HG03196 (cell line): ENCODE data around the gene ADAM19.
A peak's percentile ranks its signal among the peaks of the same experiment; 100 is the strongest.
"Not testable (repeated sequence)": the region's sequence is repeated elsewhere in the genome, so short reads cannot be mapped to it uniquely, and the experiment has no call there.

Source experiments
- ATAC-seq: cut with Tn5 transposase; IDR thresholded peaks from one replicate; pipeline ENCODE4 v1.9.1; 2021; ENCODE audit not compliant: unreplicated experiment

Gene ADAM19

DNA sequence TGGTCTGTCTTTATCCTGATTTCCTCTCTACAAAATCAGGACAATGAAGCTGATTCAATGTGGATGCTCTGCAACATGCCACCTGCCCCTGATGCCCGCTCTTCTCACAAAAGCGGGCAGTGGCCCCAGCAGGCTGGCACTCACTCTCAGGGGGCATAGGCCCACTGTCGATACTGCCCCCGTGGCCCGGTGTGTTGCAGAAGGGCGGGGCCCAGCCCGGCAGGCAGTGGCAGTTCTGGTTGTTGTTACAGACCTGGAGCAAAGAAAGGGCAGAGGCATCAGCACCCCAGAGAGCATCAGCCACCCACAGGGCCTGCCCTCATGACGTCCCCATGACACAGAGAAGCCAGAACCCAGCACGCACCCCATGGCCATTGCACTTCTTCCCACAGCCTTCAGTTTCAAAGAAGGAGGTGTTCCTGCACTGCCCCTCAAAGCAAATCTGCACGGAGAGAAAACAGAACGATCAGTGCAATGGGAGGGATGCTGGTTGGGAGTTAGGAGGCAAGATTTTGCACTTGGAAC is 84.0 kb downstream of the ADAM19 start:
- no peak for ATAC-seq

DNA sequence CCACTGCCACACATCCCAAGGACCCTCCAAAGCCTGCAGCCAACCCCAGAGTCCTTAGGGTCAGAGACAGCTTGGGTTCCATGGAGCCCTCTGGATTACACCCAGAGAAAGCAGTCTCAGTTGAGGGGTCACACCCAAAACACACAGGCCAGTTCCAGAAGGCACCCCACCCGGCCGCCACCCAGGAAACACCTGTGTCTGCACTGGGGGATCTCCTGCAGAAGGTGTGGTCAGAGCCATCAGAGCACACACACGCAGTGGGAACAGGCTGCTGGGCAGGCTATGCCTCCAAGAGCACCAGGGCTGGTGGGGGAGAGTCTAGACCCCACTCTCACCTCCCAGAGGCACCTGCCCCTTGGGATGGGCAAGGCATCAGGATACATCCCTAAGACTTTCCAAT is 88.2 kb downstream of the ADAM19 start:
- no peak for ATAC-seq

DNA sequence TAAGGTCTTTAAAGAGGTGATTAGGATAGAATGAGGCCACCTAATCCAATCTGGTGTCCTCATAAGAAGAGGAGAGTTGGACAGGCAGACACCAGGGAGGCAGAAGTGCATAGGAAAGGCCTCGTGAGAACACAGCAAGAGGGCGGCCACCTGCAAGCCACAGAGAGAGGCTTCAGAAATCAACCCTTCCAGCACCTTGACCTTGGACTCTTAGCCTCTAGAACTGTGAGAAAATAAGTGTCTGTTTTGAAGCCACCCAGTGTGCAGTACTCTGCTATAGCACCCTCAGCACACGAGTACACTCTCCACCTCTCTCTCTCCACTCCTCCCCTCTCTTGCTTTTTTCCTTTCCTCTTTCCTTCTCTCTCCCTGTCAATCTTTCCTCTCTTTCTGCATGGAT is 88.7 kb downstream of the ADAM19 start:
- ATAC-seq, result no peak

DNA sequence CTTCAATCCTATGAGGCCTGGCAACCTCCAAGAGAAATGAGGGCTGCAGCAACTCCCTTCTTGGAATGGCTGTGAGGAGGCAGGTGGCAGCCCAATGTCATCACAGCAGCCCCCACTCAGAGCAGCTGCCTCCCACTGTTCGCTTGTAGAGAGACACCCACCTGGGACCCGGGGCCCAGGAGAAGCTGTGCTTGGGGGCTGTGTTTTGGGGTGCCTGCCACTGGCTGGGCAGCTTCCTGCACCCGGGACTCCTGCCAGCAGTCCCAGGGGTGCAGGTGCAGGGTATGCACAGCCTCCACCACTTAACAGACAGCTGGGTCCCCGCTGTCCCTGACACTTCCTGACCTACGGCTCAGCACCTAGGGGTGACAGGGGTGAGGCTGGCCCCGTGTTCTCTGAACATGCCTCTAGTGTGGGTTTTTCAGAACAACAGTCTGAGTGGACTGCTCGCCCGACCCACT is 89.3 kb downstream of the ADAM19 start:
- peak; percentile 50 for ATAC-seq

DNA sequence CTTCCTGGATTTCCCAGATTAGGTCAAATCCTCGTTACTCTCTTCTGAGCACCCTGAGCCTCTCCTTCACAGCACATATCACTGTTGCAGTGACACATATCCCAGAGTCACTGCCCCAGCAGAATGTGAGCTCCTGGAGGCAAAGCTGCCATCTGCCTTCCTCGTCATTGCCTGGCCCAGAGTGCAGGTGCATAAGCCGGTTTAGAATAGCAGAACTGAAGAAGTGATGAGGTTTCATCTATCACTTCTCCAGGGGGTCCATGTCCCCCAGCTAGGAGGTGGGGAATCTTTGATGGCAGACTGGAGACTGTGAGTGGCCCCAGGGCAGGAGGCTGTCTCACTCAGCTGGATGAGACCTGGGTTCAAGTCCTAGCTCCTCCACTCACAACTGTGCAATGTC is 89.8 kb downstream of the ADAM19 start:
- ATAC-seq, result no peak

DNA sequence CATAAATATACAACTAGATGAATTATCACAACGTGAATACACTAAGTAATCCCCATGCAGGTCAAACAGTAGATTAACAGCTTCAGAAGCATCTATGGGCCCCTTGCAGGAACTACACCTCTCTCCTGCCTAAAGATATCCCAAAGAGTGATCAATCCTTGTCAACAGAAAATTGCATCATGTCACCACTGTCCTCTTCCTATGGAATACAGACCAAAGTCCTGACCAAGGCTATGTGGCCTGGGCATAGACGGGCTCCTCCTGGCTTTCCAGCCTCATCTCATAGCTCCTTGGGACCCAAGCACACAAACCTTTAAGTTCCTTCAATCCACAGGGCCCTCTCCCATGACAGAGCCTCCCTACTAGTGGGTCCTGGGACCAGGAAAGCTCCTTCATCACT is 90.2 kb downstream of the ADAM19 start:
- no peak for ATAC-seq

DNA sequence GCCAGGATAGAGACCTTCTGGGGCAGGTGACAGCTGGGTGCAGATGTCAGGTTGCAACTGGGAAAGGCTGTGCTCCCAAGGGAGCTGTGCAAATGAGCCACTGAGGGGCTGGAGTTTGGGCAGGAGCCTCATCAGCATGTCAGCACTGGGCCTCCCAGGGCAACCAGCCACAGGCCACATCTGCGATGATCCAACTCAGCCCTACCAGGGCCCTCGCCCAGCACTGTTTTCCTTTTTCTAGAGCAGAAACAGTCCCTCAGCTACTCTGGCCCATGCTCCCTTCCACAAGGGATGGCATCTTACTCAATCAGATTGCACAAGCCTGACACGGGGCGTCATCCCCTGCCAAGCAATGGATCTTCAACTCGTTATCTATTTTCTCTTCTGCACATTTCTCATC is 90.8 kb downstream of the ADAM19 start:
- ATAC-seq, result no peak

DNA sequence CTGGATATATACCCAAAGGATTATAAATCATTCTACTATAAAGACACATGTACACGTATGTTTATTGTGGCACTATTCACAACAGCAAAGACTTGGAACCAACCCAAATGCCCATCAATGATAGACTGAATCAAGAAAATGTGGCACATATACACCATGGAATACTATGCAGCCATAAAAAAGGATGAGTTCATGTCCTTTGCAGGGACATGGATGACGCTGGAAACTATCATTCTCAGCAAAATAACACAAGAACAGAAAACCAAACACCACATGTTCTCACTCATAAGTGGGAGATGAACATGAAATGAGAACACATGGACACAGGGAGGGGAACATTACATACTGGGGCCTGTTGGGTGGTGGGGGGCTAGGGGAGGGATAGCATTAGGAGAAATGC is 92.9 kb downstream of the ADAM19 start:
- ATAC-seq, result not testable (repeated sequence)

DNA sequence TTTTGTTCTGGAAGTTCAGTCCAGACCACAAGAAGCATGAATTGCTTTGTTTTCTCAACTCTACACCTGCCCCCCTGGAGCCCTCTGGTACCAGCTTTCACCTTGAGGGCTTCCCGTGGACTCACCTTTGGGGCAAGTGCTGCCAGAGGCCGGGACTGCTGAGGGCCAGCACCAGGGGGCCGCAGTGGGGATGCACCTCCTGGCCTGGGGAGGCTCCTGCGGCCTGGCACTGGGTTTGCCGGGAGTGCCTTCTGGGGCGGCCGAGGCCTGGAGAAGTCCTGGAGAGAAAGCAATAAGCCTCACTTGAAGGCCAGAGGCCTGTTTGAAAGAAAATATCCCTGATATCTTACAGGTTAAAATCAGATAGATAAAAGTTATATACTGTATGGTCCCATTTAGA is 93.9 kb downstream of the ADAM19 start:
- no peak for ATAC-seq

DNA sequence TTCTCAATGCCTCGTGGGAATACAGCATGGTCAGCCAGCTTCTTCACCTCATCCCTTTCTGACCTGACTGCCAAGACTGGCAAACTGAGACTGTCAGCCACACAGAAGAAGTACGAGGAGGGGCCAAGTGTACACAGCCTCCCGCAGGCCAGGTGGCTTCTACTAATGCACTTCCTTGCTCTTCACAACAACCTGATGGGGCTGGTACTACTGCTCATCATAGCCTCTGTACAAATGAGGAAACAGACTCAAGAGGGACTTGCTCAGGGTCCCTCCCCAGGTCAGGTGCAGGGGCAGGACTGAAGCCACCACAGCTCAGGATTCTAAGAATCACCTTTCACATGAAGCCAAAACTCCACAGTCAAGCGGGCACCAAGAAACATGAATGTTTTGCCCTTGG is 94.3 kb downstream of the ADAM19 start:
- no peak for ATAC-seq

DNA sequence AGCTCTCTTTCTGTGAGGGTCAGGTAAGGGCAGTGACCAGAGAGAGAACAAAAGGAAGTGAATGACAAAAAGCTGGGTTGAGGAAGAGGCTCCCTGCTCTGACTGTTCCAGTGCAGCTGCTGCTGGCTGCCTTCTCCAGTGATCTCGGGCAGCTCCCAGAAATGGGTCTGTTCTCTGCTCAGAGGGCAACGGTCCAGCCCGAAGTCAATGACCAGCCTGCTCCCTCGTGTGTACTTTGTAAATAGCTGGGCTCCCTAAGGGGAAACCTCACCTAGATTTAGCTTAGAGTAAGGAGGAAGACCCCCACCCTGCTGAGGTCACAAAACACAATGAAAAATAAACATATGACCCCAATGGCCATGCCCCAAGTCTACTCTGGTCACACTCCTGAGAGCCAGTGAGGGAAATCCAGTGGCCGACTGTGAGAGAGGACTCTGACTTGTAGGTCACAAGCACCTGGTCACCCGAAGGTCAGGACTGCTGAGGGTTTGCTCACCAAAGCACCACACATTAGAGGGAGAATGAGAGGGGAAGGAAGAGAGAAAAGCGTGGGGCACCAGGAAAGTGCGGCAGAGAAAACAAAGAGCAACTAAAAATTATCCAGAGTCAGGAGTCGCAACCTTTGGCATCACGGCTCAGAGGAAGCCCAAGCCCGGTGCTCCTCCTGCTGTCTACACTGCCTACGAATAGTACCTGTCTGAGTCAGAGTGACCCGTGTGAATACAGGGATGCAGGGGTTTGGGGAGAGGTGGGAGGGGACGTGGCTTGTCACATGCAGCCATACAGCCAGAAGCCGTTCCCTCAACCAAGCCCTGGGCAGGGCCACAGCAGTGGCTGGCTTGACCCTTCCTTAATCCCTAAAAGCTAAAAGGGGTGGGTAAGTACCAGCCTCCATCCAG is 95.7 kb downstream of the ADAM19 start:
- no peak for ATAC-seq

DNA sequence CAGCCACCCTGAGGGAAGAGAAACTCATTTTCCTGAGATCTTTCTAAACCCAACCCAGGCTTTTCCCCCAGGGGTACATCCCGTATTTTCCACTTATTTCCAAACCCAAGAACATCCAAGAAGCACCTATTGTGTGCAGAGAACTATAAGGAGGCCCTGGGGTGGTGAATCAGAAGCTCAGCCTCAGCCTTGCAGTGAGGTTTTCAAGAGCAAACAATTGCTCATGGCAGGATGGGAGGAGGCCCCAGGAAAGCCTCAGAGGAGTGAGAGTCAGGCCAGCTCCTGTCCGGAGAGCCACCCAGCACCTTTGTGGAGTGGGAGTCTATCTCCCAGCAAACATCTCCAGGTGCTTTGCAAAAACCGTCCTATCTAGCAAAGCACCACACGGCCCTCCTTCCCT is 96.4 kb downstream of the ADAM19 start:
- ATAC-seq, result no peak

DNA sequence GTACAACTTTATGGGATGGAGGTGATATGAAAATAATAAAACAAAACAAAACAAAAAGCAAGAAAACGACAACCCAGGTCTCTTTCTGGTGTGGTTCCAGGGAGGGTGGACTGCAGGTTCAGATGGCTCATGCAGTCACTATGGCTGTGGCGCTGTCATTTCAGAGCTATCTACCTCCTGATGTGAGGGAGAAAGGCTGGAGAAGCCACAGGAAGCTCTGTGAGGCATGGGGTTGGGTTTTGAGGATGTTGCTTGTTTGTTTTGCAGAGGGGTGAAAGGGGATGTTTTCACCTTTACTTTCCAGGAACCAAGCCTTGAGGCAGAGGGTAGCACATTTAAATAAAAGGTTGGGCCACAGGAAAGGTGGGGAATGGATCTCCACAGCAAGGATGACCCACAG is 96.8 kb downstream of the ADAM19 start:
- ATAC-seq, result no peak

DNA sequence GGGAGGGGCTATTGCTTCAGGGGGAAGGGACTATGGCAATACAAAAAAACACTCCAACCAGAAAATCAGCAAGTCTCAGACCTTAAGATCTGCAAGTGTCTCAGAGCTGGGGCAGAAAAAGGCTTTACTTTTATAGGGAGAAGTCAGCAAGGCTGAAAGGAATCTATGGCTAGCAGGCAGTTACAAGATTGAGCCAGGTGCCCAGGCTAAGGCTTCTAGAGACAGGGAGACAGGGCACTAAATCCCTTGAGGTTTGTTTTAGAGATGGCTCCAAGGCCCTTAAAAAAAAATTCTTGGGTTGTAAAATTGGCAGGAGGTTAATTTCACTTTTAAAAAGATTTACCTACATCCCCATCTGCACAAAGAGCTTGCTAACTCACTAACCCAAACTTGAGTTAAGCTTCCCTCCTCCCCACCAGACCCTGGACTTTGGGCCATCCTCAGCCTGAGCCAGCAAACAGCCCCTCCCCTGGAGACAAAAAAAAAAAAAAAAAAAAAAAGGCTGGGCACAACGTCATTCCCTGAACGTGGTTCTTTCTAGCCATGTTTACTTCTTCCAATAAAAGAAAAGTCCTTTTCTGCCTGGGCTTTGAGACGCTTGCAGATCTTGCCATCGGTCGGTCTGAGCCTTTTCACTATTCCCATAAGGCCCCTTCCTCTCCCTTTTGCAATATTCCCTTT is 97.6 kb downstream of the ADAM19 start:
- no peak for ATAC-seq

DNA sequence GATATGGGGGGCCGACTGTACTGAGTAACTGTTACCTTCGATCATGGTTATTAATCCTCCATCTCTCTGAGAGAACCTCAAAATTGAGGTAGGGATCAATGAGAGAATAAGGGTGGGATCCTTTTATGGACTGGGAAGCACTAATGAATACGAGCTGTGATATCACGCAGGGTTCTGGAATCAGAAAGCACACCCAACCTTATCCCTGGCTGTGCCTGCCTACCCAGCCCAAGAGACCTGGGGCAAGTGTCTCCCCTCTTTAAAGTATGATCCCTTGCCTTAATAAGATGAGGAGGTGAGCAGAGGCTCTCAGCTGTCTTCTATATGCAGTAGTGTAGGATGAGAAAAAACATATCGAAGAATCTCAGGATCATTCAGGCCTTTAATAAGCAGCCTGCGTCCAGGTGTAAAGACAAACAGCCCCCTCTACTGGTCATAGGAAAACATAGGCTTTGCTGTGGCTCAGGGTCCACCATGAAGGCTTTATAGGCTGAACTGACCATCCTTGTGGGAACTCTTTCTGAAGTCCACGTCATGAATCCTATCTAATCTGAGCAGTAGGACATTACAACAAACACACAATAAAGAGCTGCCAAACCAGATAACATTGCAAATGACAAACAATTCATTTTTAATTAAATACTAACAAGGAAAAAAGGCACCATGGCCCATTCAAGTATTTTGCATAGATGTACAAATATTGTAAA is 98.7 kb downstream of the ADAM19 start:
- no peak for ATAC-seq

DNA sequence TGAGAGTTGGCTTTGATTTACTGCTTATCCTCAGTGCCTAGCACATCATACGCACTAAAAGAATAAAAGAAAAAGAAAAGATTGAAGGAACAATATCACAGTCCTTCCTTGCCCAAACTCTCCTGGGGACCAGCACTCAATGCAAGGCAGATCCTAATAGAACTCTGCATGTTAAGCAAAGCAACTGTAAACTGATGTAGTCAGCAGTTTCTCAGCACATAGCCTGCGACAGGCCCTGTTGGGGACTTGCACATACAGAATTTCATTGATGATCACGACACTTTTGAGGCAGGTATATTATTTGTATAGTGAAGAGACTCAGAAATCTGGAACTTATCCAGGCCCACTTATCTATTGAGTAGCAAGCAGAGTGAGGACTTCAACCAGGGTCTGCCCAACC is 100.1 kb downstream of the ADAM19 start:
- ATAC-seq, result no peak

DNA sequence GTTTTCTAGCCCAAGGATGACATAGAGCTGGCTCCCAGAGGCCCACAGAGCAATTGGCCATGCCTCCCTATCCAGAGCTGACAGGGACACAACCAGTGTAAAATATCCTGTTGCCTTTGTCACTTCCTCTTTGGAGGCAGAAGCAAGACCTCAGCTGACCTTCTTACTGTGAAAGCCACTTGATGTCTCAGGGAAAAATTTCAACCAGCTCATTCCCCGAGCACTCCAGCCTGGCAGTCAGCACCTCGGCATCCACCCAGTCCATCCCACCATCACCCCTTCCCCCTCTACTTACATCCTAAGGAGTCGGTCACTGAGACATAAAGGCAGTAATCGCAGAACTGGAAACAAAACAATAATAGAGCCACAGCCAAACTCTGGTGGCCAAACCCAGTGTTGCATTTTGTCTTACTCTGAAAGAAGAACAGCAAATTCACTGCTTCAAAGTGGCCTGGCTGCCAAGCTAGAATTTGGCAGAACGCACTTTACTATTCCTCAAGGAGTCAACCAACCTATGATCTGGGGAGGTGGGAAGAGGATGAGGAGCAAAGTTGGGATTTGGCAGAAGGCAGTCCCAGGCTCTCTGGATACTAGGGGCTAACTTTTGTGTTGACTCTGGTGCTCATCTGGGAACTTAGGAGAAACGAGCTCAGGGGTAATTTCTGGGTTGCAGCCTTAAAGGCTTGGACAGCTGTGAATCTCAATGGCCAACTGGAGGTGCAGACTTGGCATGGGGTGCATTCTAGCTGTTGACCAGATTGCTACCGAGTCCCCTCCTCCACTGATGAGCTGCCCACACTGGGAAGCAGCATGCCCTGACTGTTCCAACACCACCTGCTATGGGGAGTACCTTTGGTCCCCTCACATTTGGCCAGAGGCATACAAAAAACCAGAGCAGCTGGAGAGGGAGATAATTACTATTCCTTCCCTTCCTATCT is 101.9 kb downstream of the ADAM19 start:
- ATAC-seq, result no peak

DNA sequence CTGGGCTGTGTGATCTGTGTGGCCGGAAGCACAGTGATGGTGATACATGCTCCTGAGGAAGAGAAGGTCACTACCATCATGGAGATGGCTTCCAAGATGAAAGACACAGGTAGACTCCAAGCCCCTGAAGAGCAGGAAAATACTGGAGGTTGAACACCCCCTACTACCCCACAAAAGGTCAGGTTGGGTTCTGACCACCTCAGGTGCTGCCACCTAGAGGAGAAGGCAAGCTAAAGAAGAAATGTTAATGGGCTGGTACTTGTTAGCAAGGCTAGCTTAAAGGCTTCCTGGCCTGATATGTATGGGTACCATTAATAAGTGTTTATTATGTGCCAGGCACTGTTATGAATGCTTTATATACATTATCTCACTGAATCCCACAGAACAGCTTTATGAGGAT is 103.9 kb downstream of the ADAM19 start:
- no peak for ATAC-seq

DNA sequence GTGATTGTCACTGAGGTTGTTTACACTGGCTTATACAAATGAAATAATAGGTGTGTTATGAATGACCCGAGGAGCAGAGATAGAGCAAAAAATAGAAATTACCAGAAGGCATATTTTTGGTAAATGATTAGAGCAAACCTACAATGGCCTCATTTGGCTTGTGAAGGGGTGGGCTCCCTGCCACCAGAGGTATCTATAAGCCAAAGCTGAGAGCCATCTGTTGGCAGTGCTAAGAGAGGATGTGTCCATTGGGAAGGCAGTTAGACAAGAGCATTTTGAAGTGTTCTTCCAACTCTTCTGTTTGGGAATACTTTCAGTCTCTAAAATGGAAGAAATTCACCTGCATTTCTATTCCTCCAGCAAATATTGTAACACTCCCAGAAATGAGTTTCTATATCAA is 104.9 kb downstream of the ADAM19 start:
- no peak for ATAC-seq

DNA sequence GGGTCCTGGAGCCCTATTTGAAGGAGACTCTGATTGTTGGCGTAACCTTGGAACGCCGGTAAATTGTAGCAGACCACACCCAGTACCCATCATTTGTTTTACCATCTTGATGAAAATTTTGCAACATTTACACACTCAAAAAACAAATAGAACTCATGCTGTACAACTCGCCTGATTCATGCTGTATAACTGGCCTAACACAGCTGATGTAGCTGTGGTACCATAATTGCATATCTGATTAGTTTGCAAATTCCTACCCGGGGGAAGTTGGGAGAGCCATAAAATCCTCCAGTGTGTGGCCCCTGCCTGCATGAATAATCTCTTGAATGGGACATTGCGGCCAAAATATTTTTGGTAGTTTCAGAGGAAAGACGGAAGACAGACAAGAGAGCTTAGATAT is 105.9 kb downstream of the ADAM19 start:
- ATAC-seq, result no peak
